Vagina (tissue), 2 donors: Measurements from ENCODE around the gene DMTF1.

Experiments
- POLR2A ChIP-seq, 2 donors: fragments of 450-650 bp; IDR thresholded peaks; one replicate each; pipeline ENCODE4 v1.6.1; 2017; ENCODE audit warnings: antibody characterized with exemption in 2 of 2, mild to moderate bottlenecking in 2 of 2, moderate library complexity in 2 of 2
- POLR2AphosphoS5 ChIP-seq, 2 donors: sonication (generic); formaldehyde crosslinking; IDR thresholded peaks; one replicate each; pipeline ENCODE4 v1.9.0; 2017; ENCODE audit warnings: antibody characterized with exemption in 2 of 2, mild to moderate bottlenecking in 2 of 2, low read depth in 1 of 2; ENCODE audit not compliant: insufficient read depth in 1 of 2
- TF ChIP-seq, protein P1 (sequence below), 3 experiments: fragments of 450-650 bp in 2 of 3; fragments of 200-600 bp in 1 of 3; sonication (generic) in 1 of 3; IDR thresholded peaks; one replicate each; pipeline ENCODE4 v1.5.1; 2017 to 2019; ENCODE audit warnings: antibody characterized with exemption in 3 of 3, mild to moderate bottlenecking in 2 of 3, moderate library complexity in 2 of 3

DNA sequence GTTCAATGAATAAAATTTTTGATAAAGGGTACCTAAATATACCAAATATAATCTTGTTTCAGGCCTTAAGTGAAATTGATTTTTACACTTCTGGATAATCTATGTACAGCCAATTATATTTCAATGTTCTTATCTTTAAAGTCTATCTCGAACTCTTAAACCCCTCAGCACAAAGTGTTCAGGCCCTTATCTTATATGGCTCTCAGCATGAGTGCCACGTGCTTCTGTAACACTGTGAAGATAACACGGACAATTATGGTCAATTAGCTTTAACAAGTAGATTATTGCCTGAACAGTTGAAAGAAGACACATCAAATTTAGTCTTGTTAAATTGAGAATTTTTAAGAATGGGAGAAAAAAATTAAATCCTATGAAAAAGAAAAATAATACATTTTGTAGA lies 40.4 kb upstream of the DMTF1 start:
- TF ChIP-seq, protein P1, sequence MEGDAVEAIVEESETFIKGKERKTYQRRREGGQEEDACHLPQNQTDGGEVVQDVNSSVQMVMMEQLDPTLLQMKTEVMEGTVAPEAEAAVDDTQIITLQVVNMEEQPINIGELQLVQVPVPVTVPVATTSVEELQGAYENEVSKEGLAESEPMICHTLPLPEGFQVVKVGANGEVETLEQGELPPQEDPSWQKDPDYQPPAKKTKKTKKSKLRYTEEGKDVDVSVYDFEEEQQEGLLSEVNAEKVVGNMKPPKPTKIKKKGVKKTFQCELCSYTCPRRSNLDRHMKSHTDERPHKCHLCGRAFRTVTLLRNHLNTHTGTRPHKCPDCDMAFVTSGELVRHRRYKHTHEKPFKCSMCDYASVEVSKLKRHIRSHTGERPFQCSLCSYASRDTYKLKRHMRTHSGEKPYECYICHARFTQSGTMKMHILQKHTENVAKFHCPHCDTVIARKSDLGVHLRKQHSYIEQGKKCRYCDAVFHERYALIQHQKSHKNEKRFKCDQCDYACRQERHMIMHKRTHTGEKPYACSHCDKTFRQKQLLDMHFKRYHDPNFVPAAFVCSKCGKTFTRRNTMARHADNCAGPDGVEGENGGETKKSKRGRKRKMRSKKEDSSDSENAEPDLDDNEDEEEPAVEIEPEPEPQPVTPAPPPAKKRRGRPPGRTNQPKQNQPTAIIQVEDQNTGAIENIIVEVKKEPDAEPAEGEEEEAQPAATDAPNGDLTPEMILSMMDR (IDR thresholded peaks at IDR 0.05), result no peak
- TF ChIP-seq POLR2AphosphoS5 (IDR thresholded peaks at IDR 0.05; ENCODE audit: insufficient read depth in 1 of 2, low read depth in 1 of 2) (no peak), POLR2A (IDR thresholded peaks at IDR 0.05) (no peak)
